ENCODE data around the gene HADHB. TPM values are rescaled to one million over a fixed set of nuclear protein-coding genes. Genes with fewer than 3 reads are reported as not detected.
"Not testable (repeated sequence)": the region's sequence is repeated elsewhere in the genome, so short reads cannot be mapped to it uniquely, and the experiment has no call there.

Gene HADHB
- total RNA-seq, 1 donor from 2014 or later: 93.4 TPM

DNA sequence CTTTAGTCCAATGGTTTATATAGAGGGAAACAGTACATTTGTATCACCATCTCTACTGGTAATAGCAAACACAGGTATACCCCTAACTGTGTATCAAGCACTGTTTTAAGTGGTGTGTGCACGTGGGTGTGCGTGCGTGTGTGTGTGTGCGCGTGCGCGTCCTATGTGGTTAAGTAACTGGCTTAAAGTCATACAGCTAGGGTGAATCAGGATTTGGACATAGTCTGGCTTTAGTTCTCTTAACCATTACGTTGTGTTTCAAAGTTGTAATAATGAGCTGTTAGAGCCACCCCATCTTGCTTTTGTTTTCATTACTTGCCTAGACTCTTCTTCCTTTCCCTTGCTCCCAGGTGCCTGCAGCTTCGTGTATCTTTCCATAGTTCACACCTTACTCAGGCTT, 2.1 kb downstream of the HADHB start:
- H3K4me1 ChIP-seq: peaks cover 2 to 14% of the 10 kb centered on the region in 2 donors
- no peak for DNase-seq (ENCODE audit: low spot score in 2 of 2)
- H3K27ac ChIP-seq: no peak overlapping the region
- H3K4me3 ChIP-seq: no peak overlapping the region
- TF ChIP-seq CTCF (IDR thresholded peaks at IDR 0.05): no peak
- intact Hi-C loops (cut with DNase I): no loop called here
- no peaks in the 10 kb centered on the region for H3K27me3 ChIP-seq
- H3K36me3 ChIP-seq: no peaks in the 10 kb centered on the region
- H3K9me3 ChIP-seq: no peaks in the 10 kb centered on the region

DNA sequence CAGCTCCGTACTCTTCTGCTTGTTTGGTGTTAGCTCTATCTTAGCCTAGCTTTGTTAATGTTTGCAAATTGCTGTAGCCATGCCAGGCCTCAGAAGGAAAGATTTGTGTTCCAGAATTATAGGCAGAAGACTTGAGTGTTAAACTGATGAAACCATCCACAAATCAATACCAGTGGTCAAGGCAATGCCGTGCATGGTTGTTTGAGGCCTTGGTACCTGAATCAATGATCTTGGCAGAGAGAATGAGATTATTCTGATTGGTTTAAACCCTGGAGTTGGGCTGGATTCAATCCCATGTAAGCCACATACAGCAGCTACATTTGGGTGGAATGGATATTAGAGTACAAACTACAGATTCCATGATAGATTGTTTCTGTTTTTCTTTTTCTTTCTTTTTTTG, 4.9 kb downstream of the HADHB start:
- DNase-seq (ENCODE audit: low spot score in 2 of 2): no peak
- Histone ChIP-seq H3K27me3 (no peaks in the 10 kb centered on the region), H3K36me3 (no peaks in the 10 kb centered on the region), H3K4me1 (peaks cover 0 to 9% of the 10 kb centered on the region in 2 donors), H3K4me3 (no peak overlapping the region), H3K27ac (no peak overlapping the region), H3K9me3 (no peaks in the 10 kb centered on the region)
- TF ChIP-seq CTCF (IDR thresholded peaks at IDR 0.05): no peak
- intact Hi-C loops (cut with DNase I): no loop called here

DNA sequence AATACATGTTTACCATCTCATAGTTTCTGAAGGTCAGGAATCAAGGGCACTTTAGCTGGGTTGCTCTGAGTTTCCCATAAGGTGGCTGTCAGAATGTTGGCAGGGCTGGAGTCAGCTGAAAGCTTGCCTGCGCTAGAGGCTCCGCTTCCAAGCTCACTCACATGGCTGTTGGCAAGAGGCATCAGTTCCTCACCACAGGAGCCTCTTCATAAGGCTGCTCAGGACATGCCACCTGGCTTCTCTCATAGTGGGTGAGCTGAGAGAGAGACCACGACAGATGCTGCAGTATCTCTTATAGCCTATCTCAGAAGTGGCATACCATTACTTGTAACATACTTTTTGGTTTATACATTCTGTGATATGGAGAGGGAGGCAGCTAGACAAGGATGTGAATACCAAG, 7.2 kb downstream of the HADHB start:
- no peaks in the 10 kb centered on the region for H3K27me3 ChIP-seq
- no peak overlapping the region for H3K27ac ChIP-seq
- intact Hi-C loops (cut with DNase I): no loop called here
- H3K4me3 ChIP-seq: no peak overlapping the region
- H3K4me1 ChIP-seq: no peaks in the 10 kb centered on the region
- H3K9me3 ChIP-seq: no peaks in the 10 kb centered on the region
- TF ChIP-seq CTCF (IDR thresholded peaks at IDR 0.05): no peak
- DNase-seq (ENCODE audit: low spot score in 2 of 2): no peak
- no peaks in the 10 kb centered on the region for H3K36me3 ChIP-seq

GRCh38 chr2:26255759-26256384, 11.1 kb downstream of the HADHB start:
- DNase-seq (ENCODE audit: low spot score in 2 of 2): no peak
- Histone ChIP-seq H3K9me3 (no peaks in the 10 kb centered on the region), H3K36me3 (peaks cover 0 to 25% of the 10 kb centered on the region in 2 donors), H3K27me3 (no peaks in the 10 kb centered on the region), H3K4me3 (no peak overlapping the region), H3K4me1 (no peaks in the 10 kb centered on the region), H3K27ac (no peak overlapping the region)
- TF ChIP-seq CTCF (IDR thresholded peaks at IDR 0.05): no peak
- intact Hi-C loops (cut with DNase I): no loop called here

DNA sequence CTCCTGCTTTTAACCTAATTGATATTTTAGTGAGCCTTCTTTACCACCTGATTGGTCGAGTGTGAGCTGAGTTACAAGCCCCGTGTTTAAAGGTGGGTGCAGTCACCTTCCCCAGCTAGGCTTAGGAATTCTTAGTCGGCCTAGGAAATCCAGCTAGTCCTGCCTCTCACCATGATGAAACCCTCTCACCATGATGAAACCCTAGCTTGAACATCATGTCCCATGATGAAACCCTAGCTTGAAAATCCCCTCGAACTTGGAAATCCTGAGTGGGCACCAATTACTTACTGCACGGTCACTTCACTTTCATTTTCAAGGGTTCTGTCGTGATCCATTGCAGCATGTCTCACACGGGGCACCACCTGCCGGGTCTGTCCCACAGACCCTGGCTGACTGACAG, 14.1 kb downstream of the HADHB start:
- peaks cover 9 to 34% of the 10 kb centered on the region in 2 donors for H3K36me3 ChIP-seq
- H3K4me3 ChIP-seq; H3K9me3 ChIP-seq; DNase-seq (ENCODE audit: low spot score in 2 of 2); H3K27ac ChIP-seq; H3K27me3 ChIP-seq; intact Hi-C loops (cut with DNase I); H3K4me1 ChIP-seq: not testable (repeated sequence)

DNA sequence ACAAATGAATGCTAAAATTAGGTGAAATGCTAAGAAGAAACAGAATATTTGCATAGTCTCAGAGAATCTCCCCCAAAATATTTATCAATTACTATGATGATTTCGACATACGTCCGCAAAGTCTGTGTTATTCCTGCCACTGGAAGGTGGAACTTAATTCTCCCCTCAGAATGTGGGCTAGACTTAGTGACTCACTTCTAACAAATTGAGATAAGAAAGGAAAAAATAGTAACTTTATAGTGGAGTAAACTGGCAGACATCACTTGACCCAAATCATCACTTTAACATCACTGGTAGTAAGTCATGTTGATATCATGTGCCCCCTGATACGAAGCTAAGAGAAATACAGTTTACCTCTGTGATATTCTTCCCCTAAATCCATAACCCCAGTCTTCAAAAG, 23.5 kb downstream of the HADHB start:
- no peak for TF ChIP-seq CTCF (IDR thresholded peaks at IDR 0.05)
- no peak for DNase-seq (ENCODE audit: low spot score in 2 of 2)
- no peak overlapping the region for H3K27ac ChIP-seq
- intact Hi-C loops (cut with DNase I): no loop called here
- peaks cover 0 to 6% of the 10 kb centered on the region in 2 donors for H3K4me1 ChIP-seq
- no peaks in the 10 kb centered on the region for H3K9me3 ChIP-seq
- H3K27me3 ChIP-seq: no peaks in the 10 kb centered on the region
- peaks cover 9 to 24% of the 10 kb centered on the region in 2 donors for H3K36me3 ChIP-seq
- no peak overlapping the region for H3K4me3 ChIP-seq

DNA sequence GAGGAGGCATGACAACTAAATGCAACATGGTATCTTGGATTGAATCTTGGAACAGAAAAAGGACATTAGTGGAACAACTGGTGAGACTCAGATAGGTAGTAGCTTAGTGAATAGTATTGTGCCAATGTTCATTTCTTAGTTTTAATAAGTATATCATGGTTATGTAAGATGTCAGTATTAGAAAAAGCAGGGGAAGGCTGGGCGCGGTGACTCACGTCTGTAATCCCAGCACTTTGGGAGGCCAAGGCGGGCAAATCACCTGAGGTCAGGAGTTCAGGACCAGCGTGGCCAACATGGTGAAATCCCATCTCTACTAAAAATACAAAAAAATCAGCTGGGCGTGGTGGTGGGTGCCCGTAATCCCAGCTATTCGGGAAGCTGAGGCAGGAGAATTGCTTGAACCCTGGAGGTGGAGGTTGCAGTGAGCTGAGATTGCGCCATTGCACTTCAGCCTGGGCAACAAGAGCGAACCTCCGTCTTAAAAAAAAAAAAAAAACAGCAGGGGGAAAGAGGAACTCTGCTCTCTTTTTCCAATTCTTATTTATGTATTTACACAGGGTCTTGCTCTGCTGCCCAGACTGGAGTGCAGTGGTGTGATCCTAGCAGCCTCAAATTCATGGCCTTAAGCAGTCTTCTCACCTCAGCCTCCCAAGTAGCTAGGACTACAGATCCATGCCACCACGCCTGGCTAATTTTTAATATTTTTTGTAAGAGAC, 24.1 kb downstream of the HADHB start:
- intact Hi-C loops (cut with DNase I); DNase-seq (ENCODE audit: low spot score in 2 of 2); H3K27me3 ChIP-seq; H3K4me3 ChIP-seq; H3K9me3 ChIP-seq: not testable (repeated sequence)
- peaks cover 0 to 12% of the 10 kb centered on the region in 2 donors for H3K4me1 ChIP-seq
- H3K36me3 ChIP-seq: peaks cover 5 to 18% of the 10 kb centered on the region in 2 donors
- peak overlapping the region in 1 of 2 donors; percentile 29 for H3K27ac ChIP-seq
